SK-N-SH (cell line): Measurements from ENCODE around the gene TCAF1.
"Not testable (repeated sequence)": the region's sequence is repeated elsewhere in the genome, so short reads cannot be mapped to it uniquely, and the experiment has no call there.

Source experiments
- CTCF ChIP-seq: fragments of 200-600 bp; sonication (generic); IDR thresholded peaks from 2 replicates; pipeline ENCODE4 v1.6.1; 2017; ENCODE audit warnings: antibody characterized with exemption, mild to moderate bottlenecking, moderate library complexity
- FOXJ3 ChIP-seq: sonication (generic); formaldehyde crosslinking; IDR thresholded peaks from 2 replicates; pipeline ENCODE4 v1.5.1; 2020; ENCODE audit warnings: mild to moderate bottlenecking, missing genetic modification reagents
- FOXM1 ChIP-seq: IDR thresholded peaks from 2 replicates; pipeline ENCODE4 v1.4.0; 2012; ENCODE audit warnings: low read depth, mild to moderate bottlenecking
- MXI1 ChIP-seq: IDR thresholded peaks from 2 replicates; pipeline ENCODE4 v1.6.1; 2012; ENCODE audit warnings: mild to moderate bottlenecking, low read depth, low read length, improper control_type of control experiment
- SMC3 ChIP-seq: IDR thresholded peaks from 2 replicates; pipeline ENCODE4 v1.6.1; 2012; ENCODE audit warnings: low read depth, low read length, improper control_type of control experiment
- TEAD4 ChIP-seq: IDR thresholded peaks from 2 replicates; pipeline ENCODE4 v1.4.0; 2012; ENCODE audit warnings: mild to moderate bottlenecking, borderline replicate concordance; ENCODE audit not compliant: insufficient read depth
- YY1 ChIP-seq: IDR thresholded peaks from 2 replicates; pipeline ENCODE4 v1.4.0; 2012; ENCODE audit warnings: low read depth, mild to moderate bottlenecking
- TF ChIP-seq, protein P1 (sequence below): fragments of 150-350 bp; IDR thresholded peaks from 2 replicates; pipeline ENCODE4 v1.6.1; 2016; ENCODE audit warnings: mild to moderate bottlenecking, low read depth, low read length

DNA sequence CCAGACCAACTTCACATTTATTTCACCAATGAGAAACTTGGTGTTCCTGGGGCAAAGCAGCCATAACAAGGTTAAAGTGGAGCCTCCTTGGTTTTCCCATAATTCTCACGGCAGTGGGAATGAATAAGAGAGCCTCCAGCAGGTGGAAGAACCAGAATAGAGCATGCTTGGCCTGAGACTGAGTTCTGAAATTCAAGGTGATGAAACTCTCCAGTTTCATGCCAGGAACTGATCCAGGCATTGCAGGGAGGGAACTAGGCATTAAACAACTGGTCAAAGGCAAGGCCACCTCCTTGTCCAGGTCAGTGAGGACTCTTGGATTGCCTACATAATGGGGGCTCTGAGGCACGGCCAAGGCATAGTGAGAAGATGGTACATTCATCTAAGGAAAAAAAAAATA lies 44.0 kb downstream of the TCAF1 start:
- TF ChIP-seq FOXJ3 (CRISPR knock-in tag); SMC3; CTCF; YY1; MXI1; FOXM1; TEAD4: not testable (repeated sequence)
- TF ChIP-seq, protein P1, sequence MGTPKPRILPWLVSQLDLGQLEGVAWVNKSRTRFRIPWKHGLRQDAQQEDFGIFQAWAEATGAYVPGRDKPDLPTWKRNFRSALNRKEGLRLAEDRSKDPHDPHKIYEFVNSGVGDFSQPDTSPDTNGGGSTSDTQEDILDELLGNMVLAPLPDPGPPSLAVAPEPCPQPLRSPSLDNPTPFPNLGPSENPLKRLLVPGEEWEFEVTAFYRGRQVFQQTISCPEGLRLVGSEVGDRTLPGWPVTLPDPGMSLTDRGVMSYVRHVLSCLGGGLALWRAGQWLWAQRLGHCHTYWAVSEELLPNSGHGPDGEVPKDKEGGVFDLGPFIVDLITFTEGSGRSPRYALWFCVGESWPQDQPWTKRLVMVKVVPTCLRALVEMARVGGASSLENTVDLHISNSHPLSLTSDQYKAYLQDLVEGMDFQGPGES = not testable (repeated sequence)
